H1 (cell line): ENCODE data around the gene ANAPC7. TPM values are rescaled to one million over a fixed set of nuclear protein-coding genes. Genes with fewer than 3 reads are reported as not detected.

Source experiments
- CTCF ChIA-PET: fragments of 300-600 bp; sonication (Branson Sonifier 250); formaldehyde crosslinking; loops from one replicate; lab custom pipeline; 2021; ENCODE audit not compliant: partially characterized antibody; lab: Charles Lee
- POLR2A ChIA-PET: fragments of 300-600 bp; sonication (Branson Sonifier 250); formaldehyde crosslinking; loops from one replicate; lab custom pipeline; 2021; ENCODE audit warnings: inconsistent platforms; ENCODE audit not compliant: partially characterized antibody; lab: Charles Lee
- DNase-seq, 2 experiments: peaks; one replicate each; pipeline versions ENCODE4 v3.0.0 to v3.0.0-alpha.2; 2010 to 2022; ENCODE audit warnings: low spot score in 2 of 2, low read depth in 1 of 2, mixed read lengths in 1 of 2
- FAIRE-seq: peaks from 2 replicates; lab custom pipeline; 2011; peaks lifted over from hg19 to GRCh38; lab: Jason Lieb, UNC
- H2AFZ ChIP-seq: 2 replicates; pipeline ENCODE4 v1.8.1; 2012; ENCODE audit warnings: low read length, inconsistent platforms
- H2AK5ac ChIP-seq: 2 replicates; pipeline ENCODE4 v1.6.1; 2013; ENCODE audit warnings: low read depth, low read length
- H2BK120ac ChIP-seq: replicated peaks from 2 replicates; pipeline ENCODE3; 2013; ENCODE audit warnings: low read depth, low read length, inconsistent platforms
- H2BK12ac ChIP-seq: 2 replicates; pipeline ENCODE4 v1.6.1; 2013; ENCODE audit warnings: low read depth, low read length
- H2BK15ac ChIP-seq: 2 replicates; pipeline ENCODE4 v1.6.1; 2013; ENCODE audit warnings: low read length
- H2BK20ac ChIP-seq: 2 replicates; pipeline ENCODE4 v1.6.1; 2013; ENCODE audit warnings: low read length
- H2BK5ac ChIP-seq: 2 replicates; pipeline ENCODE4 v1.6.1; 2013; ENCODE audit warnings: low read depth, low read length
- H3K14ac ChIP-seq: 2 replicates; pipeline ENCODE4 v1.6.1; 2013; ENCODE audit warnings: inconsistent platforms; ENCODE audit not compliant: insufficient read length
- H3K18ac ChIP-seq: 2 replicates; pipeline ENCODE4 v1.6.1; 2013; ENCODE audit warnings: low read length; ENCODE audit errors: extremely low read depth
- H3K23ac ChIP-seq: 2 replicates; pipeline ENCODE4 v1.6.1; 2013; ENCODE audit warnings: inconsistent platforms; ENCODE audit not compliant: insufficient read length
- H3K23me2 ChIP-seq: 2 replicates; pipeline ENCODE4 v1.6.1; 2013; ENCODE audit warnings: low read depth, low read length
- H3K27ac ChIP-seq: 2 replicates; pipeline ENCODE4 v1.6.1; 2011; ENCODE audit warnings: low read depth, low read length, inconsistent platforms
- H3K27me3 ChIP-seq, 4 experiments: replicated peaks in 1 of 4; 1 replicate in 1 of 4; 2 replicates in 3 of 4; pipeline versions ENCODE4 v1.6.1 to v1.8.1; 2011 to 2013; ENCODE audit warnings: low read length in 3 of 4, mild to moderate bottlenecking in 3 of 4, inconsistent platforms in 2 of 4, mixed read lengths in 2 of 4, moderate library complexity in 1 of 4; ENCODE audit not compliant: control insufficient read depth in 3 of 4, insufficient read depth in 3 of 4; ENCODE audit errors: extremely low read depth in 1 of 4
- H3K36me3 ChIP-seq, 4 experiments: 2 replicates each; pipeline versions ENCODE4 v1.6.1 to v1.8.1; 2011 to 2013; ENCODE audit warnings: mild to moderate bottlenecking in 4 of 4, low read length in 3 of 4, moderate library complexity in 2 of 4, control low read depth in 1 of 4, inconsistent platforms in 1 of 4; ENCODE audit not compliant: insufficient read depth in 4 of 4, control insufficient read depth in 2 of 4
- H3K4ac ChIP-seq: replicated peaks from 2 replicates; pipeline ENCODE3; 2013; ENCODE audit warnings: low read length, low read depth, mixed read lengths, inconsistent platforms; ENCODE audit not compliant: insufficient read length
- H3K4me1 ChIP-seq, 4 experiments: replicated peaks in 1 of 4; 1 replicate in 1 of 4; 2 replicates in 3 of 4; pipeline versions ENCODE4 v1.6.1 to v1.8.1; 2011 to 2013; ENCODE audit warnings: low read length in 3 of 4, inconsistent platforms in 2 of 4, mixed read lengths in 1 of 4; ENCODE audit not compliant: insufficient read depth in 4 of 4, control insufficient read depth in 3 of 4
- H3K4me2 ChIP-seq, 2 experiments: 2 replicates each; pipeline versions ENCODE4 v1.6.1 to v1.8.1; 2011 to 2013; ENCODE audit warnings: low read depth in 2 of 2, low read length in 2 of 2, control low read depth in 1 of 2, inconsistent platforms in 1 of 2, mild to moderate bottlenecking in 1 of 2; ENCODE audit not compliant: insufficient read depth in 1 of 2
- H3K4me3 ChIP-seq, 4 experiments: fragments of 200-600, 300-600 bp in 1 of 4; sonication (generic), shearing (Covaris generic), sonication (Bioruptor Twin) in 1 of 4; 2 replicates each; pipeline versions ENCODE4 v1.5.1 to v1.8.1; 2011 to 2016; ENCODE audit warnings: low read length in 4 of 4, low read depth in 3 of 4, control low read depth in 2 of 4, inconsistent platforms in 2 of 4, mild to moderate bottlenecking in 2 of 4, mixed read lengths in 1 of 4, moderate library complexity in 1 of 4; ENCODE audit not compliant: insufficient read depth in 2 of 4; ENCODE audit errors: extremely low read depth in 1 of 4
- H3K56ac ChIP-seq: replicated peaks from 2 replicates; pipeline ENCODE3; 2013; ENCODE audit warnings: low read depth, mild to moderate bottlenecking, mixed read lengths, low read length, inconsistent platforms; ENCODE audit not compliant: insufficient read length
- H3K79me1 ChIP-seq: 2 replicates; pipeline ENCODE4 v1.6.1; 2013; ENCODE audit warnings: low read depth, low read length, control low read depth
- H3K79me2 ChIP-seq, 2 experiments: 2 replicates each; pipeline versions ENCODE4 v1.6.1 to v1.8.1; 2012 to 2013; ENCODE audit warnings: low read length in 2 of 2, mild to moderate bottlenecking in 2 of 2, inconsistent platforms in 1 of 2; ENCODE audit not compliant: insufficient read depth in 2 of 2, control insufficient read depth in 1 of 2
- H3K9ac ChIP-seq, 4 experiments: replicated peaks in 1 of 4; 1 replicate in 1 of 4; 2 replicates in 3 of 4; pipeline versions ENCODE4 v1.6.1 to v1.8.1; 2011 to 2013; ENCODE audit warnings: low read depth in 3 of 4, low read length in 3 of 4, control low read depth in 2 of 4, mild to moderate bottlenecking in 2 of 4, moderate library complexity in 2 of 4, inconsistent platforms in 1 of 4; ENCODE audit errors: extremely low read depth in 1 of 4
- H3K9me3 ChIP-seq, 2 experiments: 2 replicates each; pipeline versions ENCODE4 v1.6.1 to v1.8.1; 2012 to 2013; ENCODE audit warnings: mild to moderate bottlenecking in 2 of 2, moderate library complexity in 2 of 2, control low read depth in 1 of 2, inconsistent platforms in 1 of 2, low read depth in 1 of 2, low read length in 1 of 2, mixed read lengths in 1 of 2; ENCODE audit not compliant: insufficient read depth in 2 of 2
- H4K20me1 ChIP-seq, 2 experiments: replicated peaks in 1 of 2; 2 replicates each; pipeline versions ENCODE3 to v1.8.1; 2011 to 2013; ENCODE audit warnings: inconsistent platforms in 2 of 2, low read length in 2 of 2, mild to moderate bottlenecking in 1 of 2; ENCODE audit not compliant: insufficient read depth in 2 of 2, control insufficient read depth in 1 of 2
- H4K5ac ChIP-seq: 2 replicates; pipeline ENCODE4 v1.6.1; 2013; ENCODE audit warnings: low read length, low read depth, mixed read lengths, inconsistent platforms; ENCODE audit not compliant: insufficient read length
- H4K8ac ChIP-seq: 2 replicates; pipeline ENCODE4 v1.8.0; 2013; ENCODE audit warnings: mild to moderate bottlenecking, moderate library complexity, low read length, inconsistent platforms; ENCODE audit not compliant: insufficient read depth; ENCODE audit errors: extremely low read depth
- H4K91ac ChIP-seq: replicated peaks from 2 replicates; pipeline ENCODE3; 2013; ENCODE audit warnings: low read length, mixed read lengths, inconsistent platforms; ENCODE audit not compliant: insufficient read length
- BACH1 ChIP-seq: IDR thresholded peaks from 2 replicates; pipeline ENCODE4 v1.6.1; 2012; ENCODE audit warnings: low read length, improper control_type of control experiment
- CREB1 ChIP-seq: IDR thresholded peaks from 2 replicates; pipeline ENCODE4 v1.6.1; 2012; ENCODE audit warnings: inconsistent platforms
- POLR2A ChIP-seq, 2 experiments: IDR thresholded peaks; 1 replicate in 1 of 2; 2 replicates in 1 of 2; pipeline ENCODE4 v1.6.1; 2011; ENCODE audit warnings: low read depth in 2 of 2, low read length in 2 of 2, mild to moderate bottlenecking in 2 of 2; ENCODE audit errors: control extremely low read depth in 1 of 2
- SIN3A ChIP-seq, 2 experiments: IDR thresholded peaks in 1 of 2; conservative IDR thresholded peaks in 1 of 2; 2 replicates each; pipeline ENCODE4 v1.6.1; 2011 to 2012; ENCODE audit warnings: low read length in 2 of 2, improper control_type of control experiment in 1 of 2, low read depth in 1 of 2, mild to moderate bottlenecking in 1 of 2
- SP1 ChIP-seq: IDR thresholded peaks from 2 replicates; pipeline ENCODE4 v1.6.1; 2011; ENCODE audit warnings: low read depth, low read length
- WGBS, 2 experiments: shearing (Covaris generic) in 1 of 2; methylation state at CpG; one replicate each; pipeline versions ENCODE4 v1.1.6 to v1.1.7; 2013 to 2015; ENCODE audit warnings: low lambda C conversion rate in 2 of 2, mixed read lengths in 2 of 2, inconsistent platforms in 1 of 2, low coverage in 1 of 2, missing lambda C conversion rate in 1 of 2; ENCODE audit not compliant: insufficient replicate concordance in 2 of 2, insufficient coverage in 1 of 2, insufficient read length in 1 of 2; ENCODE audit errors: extremely low coverage in 1 of 2, missing lambda C conversion rate in 1 of 2; 5-methylcytosine and 5-hydroxymethylcytosine counted together
- long read RNA-seq, 2 experiments: library from RNA in 1 of 2; library from capped mRNA in 1 of 2; stranded (forward); transcript quantifications; one replicate each; pipeline ENCODE4 v2.0.0, GENCODE V29; 2021; ENCODE audit warnings: inconsistent platforms in 1 of 2
- polyA minus RNA-seq, 3 experiments: library from RNA; depleted of rRNA, polyadenylated mRNA; stranded (reverse); fragments of >200 nt; gene quantifications; 1 replicate in 2 of 3; 2 replicates in 1 of 3; pipeline ENCODE4 v1.2.3, GENCODE V29; 2011
- polyA plus RNA-seq, 7 experiments: library from polyadenylated mRNA; depleted of rRNA in 3 of 7; stranded (reverse) in 5 of 7; unstranded in 2 of 7; fragments of >200 nt in 5 of 7; fragments of 200-250 nt in 2 of 7; gene quantifications; 1 replicate in 5 of 7; 2 replicates in 1 of 7; 4 replicates in 1 of 7; pipeline versions ENCODE4 v1.2.1 to v1.2.3, GENCODE V29; 2011 to 2013; ENCODE audit warnings: missing spikeins in 2 of 7, mixed read lengths in 2 of 7
- total RNA-seq: library from RNA; stranded (reverse); fragmentation: NEBNext Ultra II Directional; extraction: Animal tissue kit (Norgen Biotek cat#: 25700); gene quantifications from 2 replicates; pipeline ENCODE4 v1.2.1, GENCODE V29; 2021

ANAPC7 gene
- total RNA-seq (81.2 and 105 TPM in 2 replicates), polyA plus RNA-seq (2011; rRNA removed) (62.2 and 72.8 TPM in 2 replicates), polyA minus RNA-seq (2011; rRNA and poly(A)+ RNA removed) (92.7 and 107 TPM in 2 replicates)
- 96.6 TPM for polyA plus RNA-seq (2011; cell fraction: cytosol; rRNA removed)
- polyA plus RNA-seq (2011; cell fraction: nucleus; rRNA removed): 96.5 TPM
- polyA plus RNA-seq (2012, experiment 1 of 2): 72.3 to 93.6 TPM (median 83.1 TPM) in 4 replicates
- 19.4 TPM for polyA plus RNA-seq (2012, experiment 2 of 2)
- 48.3 TPM for polyA plus RNA-seq (2013, experiment 1 of 2)
- polyA plus RNA-seq (2013, experiment 2 of 2): 45.6 TPM
- 54.2 TPM for polyA minus RNA-seq (2011; cell fraction: cytosol; rRNA and poly(A)+ RNA removed)
- 68.8 TPM for polyA minus RNA-seq (2011; cell fraction: nucleus; rRNA and poly(A)+ RNA removed)
- long read RNA-seq, experiment 1, transcript ANAPC7-201 (10 exons, 2,200 nt): major isoform, 6 of 40 reads
- long read RNA-seq, experiment 1, partial matches to known transcripts: 17 of 40 reads
- long read RNA-seq, experiment 1, other reads (novel, unspliced or antisense): 11 of 40 reads
- long read RNA-seq, experiment 2, transcript ANAPC7-203 (11 exons, 3,045 nt): major isoform, 36 of 66 reads
- long read RNA-seq, experiment 2, partial matches to known transcripts: 13 of 66 reads
- long read RNA-seq, experiment 2, other reads (novel, unspliced or antisense): 11 of 66 reads

- Histone ChIP-seq H2BK120ac (peak within 1 kb of the TSS; percentile 83), H2BK5ac (peak within 1 kb of the TSS; percentile 99), H2BK15ac (0 out of 2 replicates have a peak within 1 kb of the TSS, but pooled peaks have one; percentile 66), H3K27ac (peak within 1 kb of the TSS; percentile 99), H3K56ac (peak within 1 kb of the TSS; percentile 89), H4K5ac (peak within 1 kb of the TSS; percentile 97), H4K8ac (peak within 1 kb of the TSS; percentile 99), H3K79me1 (peaks cover 2% of the 10 kb centered on the region), H2BK12ac (peak within 1 kb of the TSS; percentile 96; the same call in 1 of the 2 replicates), H3K4me1 (peaks cover 0 to 4% (median 0%) of the 10 kb centered on the region in 4 experiments; a peak in 1 of 7 replicates), H3K79me2 (peaks cover 28 to 51% of the 10 kb centered on the region in 2 experiments), H3K9me3 (no peaks in the 10 kb centered on the region), H4K91ac (peak within 1 kb of the TSS; percentile 78), H2AFZ (peak within 1 kb of the TSS; percentile 100), H3K27me3 (no peaks in the 10 kb centered on the region), H2BK20ac (no peak within 1 kb of the TSS), H3K4ac (peak within 1 kb of the TSS; percentile 73), H3K23ac (no peak within 1 kb of the TSS), H3K36me3 (peaks cover 4 to 24% (median 13%) of the 10 kb centered on the region in 4 experiments; a peak in 6 of 8 replicates), H3K14ac (no peak within 1 kb of the TSS), H3K4me2 (peak within 1 kb of the TSS; percentile 65 to 75), H2AK5ac (no peak within 1 kb of the TSS), H3K4me3 (peak within 1 kb of the TSS; percentile 69 to 96 (median 91)), H3K18ac (peak within 1 kb of the TSS; percentile 71), H4K20me1 (peaks cover 0 to 7% of the 10 kb centered on the region in 2 experiments), H3K23me2 (peaks cover 2% of the 10 kb centered on the region; the same call in 1 of the 2 replicates), H3K9ac (peak within 1 kb of the TSS; percentile 86 to 97 (median 92))
- no peak for FAIRE-seq
- ChIA-PET CTCF (interaction anchor here (1.7 to 2.7 kb wide), 2 partner anchors 28 to 66 kb away, joined by 4 to 11 read pairs; partner anchors contain the start of gene FAM216A), POLR2A (interaction anchor here (0.6 to 2.4 kb wide), 20 partner anchors 8 to 116 kb away, joined by 3 to 11 read pairs (median 3); partner anchors contain the start of genes ARPC3 and GPN3)
- WGBS, 2 experiments: 2% methylated on average over 48 of the region's 62 CpGs; no CpG with 5 or more reads in 1 of the 2 experiments
- DNase-seq: peak; percentile 77 to 90
- TF ChIP-seq SP1 (no peak), CREB1 (no peak), BACH1 (no peak), POLR2A (IDR thresholded peaks at IDR 0.05; ENCODE audit: control extremely low read depth in 1 of 2, low read depth in 2 of 2, low read length in 2 of 2) (peak; percentile 78 to 96), SIN3A (conservative IDR thresholded peaks at IDR 0.05 in 1 of 2, IDR thresholded peaks at IDR 0.05 in 1 of 2; ENCODE audit: low read depth in 1 of 2, low read length in 2 of 2) (peak in 1 of 2 experiments; percentile 36; a peak in 1 of 4 replicates)
Observed at GRCh38 chr12:110403146-110403975, at the start of gene ANAPC7. Gene ANAPC7 (minus strand): TSS chr12:110403708. CDS start chr12:110403627, 81 bp downstream.
